GM21717 (cell line): Measurements from ENCODE around the gene CALD1.
A peak's percentile ranks its signal among the peaks of the same experiment; 100 is the strongest.

ENCODE experiments used
- ATAC-seq: cut with Tn5 transposase; IDR thresholded peaks from one replicate; pipeline ENCODE4 v1.9.1; 2021; ENCODE audit warnings: mild to moderate bottlenecking, moderate library complexity; ENCODE audit not compliant: unreplicated experiment

The CALD1 gene

GRCh38 chr7:134763960-134764359 is 15.5 kb upstream of the CALD1 start:
- no peak for ATAC-seq

GRCh38 chr7:134764365-134764764 is 15.1 kb upstream of the CALD1 start:
- ATAC-seq, result no peak

- peak; percentile 81 for ATAC-seq
Observed at GRCh38 chr7:134766779-134767519, 12.5 kb upstream of the CALD1 start.

- no peak for ATAC-seq
Observed at GRCh38 chr7:134767520-134768168, 11.8 kb upstream of the CALD1 start.

- ATAC-seq, result no peak
Observed at GRCh38 chr7:134768243-134768642, 11.2 kb upstream of the CALD1 start.

- ATAC-seq, result no peak
Observed at GRCh38 chr7:134770676-134771075, 8.8 kb upstream of the CALD1 start.

GRCh38 chr7:134771111-134771510 is 8.3 kb upstream of the CALD1 start:
- ATAC-seq, result no peak

- no peak for ATAC-seq
Observed at GRCh38 chr7:134771889-134772288, 7.5 kb upstream of the CALD1 start.

- ATAC-seq, result no peak
Observed at GRCh38 chr7:134772401-134772800, 7.0 kb upstream of the CALD1 start.

GRCh38 chr7:134773164-134773563 is 6.3 kb upstream of the CALD1 start:
- ATAC-seq, result no peak

GRCh38 chr7:134774119-134774518 is 5.3 kb upstream of the CALD1 start:
- no peak for ATAC-seq

GRCh38 chr7:134777470-134777869 is 2.0 kb upstream of the CALD1 start:
- ATAC-seq, result no peak

- ATAC-seq, result no peak
Observed at GRCh38 chr7:134777908-134778580, 1.4 kb upstream of the CALD1 start.

- no peak for ATAC-seq
Observed at GRCh38 chr7:134779741-134780065, 269 bp downstream of the CALD1 start.

- ATAC-seq, result no peak
Observed at GRCh38 chr7:134780166-134780828, 863 bp downstream of the CALD1 start.

- ATAC-seq, result no peak
Observed at GRCh38 chr7:134781171-134781570, 1.7 kb downstream of the CALD1 start.

GRCh38 chr7:134782121-134782623 is 2.7 kb downstream of the CALD1 start:
- peak; percentile 84 for ATAC-seq

GRCh38 chr7:134783294-134784069 is 4.0 kb downstream of the CALD1 start:
- no peak for ATAC-seq

- ATAC-seq, result no peak
Observed at GRCh38 chr7:134784251-134785049, 5.0 kb downstream of the CALD1 start.

GRCh38 chr7:134785842-134786241 is 6.4 kb downstream of the CALD1 start:
- ATAC-seq, result no peak
